ENCODE measurements around the gene POLR2C. TPM values are rescaled to one million over a fixed set of nuclear protein-coding genes. Genes with fewer than 3 reads are reported as not detected.

Gene POLR2C
- total RNA-seq, 1 experiment from 2014 or later, result 85.6 TPM

GRCh38 chr16:57471852-57472664 lies 9.6 kb downstream of the POLR2C start:
- no CpG with 5 or more reads among the region's 10 CpGs for WGBS (ENCODE audit: extremely low coverage, insufficient read length, low lambda C conversion rate)
- DNase-seq, result peak; percentile 43
- H3K27me3 ChIP-seq (ENCODE audit: insufficient read depth, low read length), result no peaks in the 10 kb centered on the region
- H3K79me1 ChIP-seq (ENCODE audit: insufficient read depth, low read depth, low read length, poor library complexity, severe bottlenecking), result no peaks in the 10 kb centered on the region
- H2AFZ ChIP-seq (ENCODE audit: low read length), result no peak overlapping the region
- H3K36me3 Mint-ChIP-seq (ENCODE audit: insufficient read depth in 1 of 3, low read depth in 3 of 3), result peaks cover 29 to 56% (median 48%) of the 10 kb centered on the region in 3 experiments
- no peak overlapping the region for H2BK12ac ChIP-seq (ENCODE audit: insufficient read length, low read depth, low read length)
- H3K4ac ChIP-seq (ENCODE audit: low read depth, low read length), result no peak overlapping the region
- H3K23me2 ChIP-seq (ENCODE audit: insufficient read length, low read depth, low read length, poor library complexity, severe bottlenecking), result no peaks in the 10 kb centered on the region
- H3K56ac ChIP-seq (ENCODE audit: insufficient read length, low read depth, low read length), result no peak overlapping the region
- H2BK5ac ChIP-seq (ENCODE audit: insufficient read length, low read length), result no peak overlapping the region
- H4K5ac ChIP-seq (ENCODE audit: insufficient read length, low read depth, low read length), result no peak overlapping the region
- TF ChIP-seq CTCF (conservative IDR thresholded peaks at IDR 0.05), result no peak
- H4K8ac ChIP-seq (replicated peaks; ENCODE audit: insufficient read length, low read depth, low read length), result no peak overlapping the region
- H2BK20ac ChIP-seq (ENCODE audit: low read depth, low read length, poor library complexity, severe bottlenecking), result no peak overlapping the region
- peaks cover 14% of the 10 kb centered on the region; the same call in 1 of the 2 replicates for H3K4me1 ChIP-seq (ENCODE audit: insufficient read depth, low read length)
- H3K4me3 Mint-ChIP-seq, result peak overlapping the region; percentile 22 to 74; a peak in 4 of 5 replicates
- H3K27ac Mint-ChIP-seq, result peak overlapping the region; percentile 17 to 86 (median 79); a peak in 6 of 7 replicates
- H2BK15ac ChIP-seq (ENCODE audit: low read depth, low read length), result no peak overlapping the region
- peak overlapping the region; percentile 28 for H3K27ac ChIP-seq (ENCODE audit: insufficient read length, low read depth, low read length)
- H2BK120ac ChIP-seq (ENCODE audit: low read depth, low read length, poor library complexity, severe bottlenecking), result no peak overlapping the region
- H3K27me3 Mint-ChIP-seq (ENCODE audit: low read depth), result no peaks in the 10 kb centered on the region
- H3K14ac ChIP-seq (ENCODE audit: insufficient read depth, low read length), result no peak overlapping the region; the same call in 1 of the 2 replicates
- no peak overlapping the region for H3T11ph ChIP-seq (ENCODE audit: low read length)
- H3K9me3 Mint-ChIP-seq, result no peaks in the 10 kb centered on the region
- H3K23ac ChIP-seq (ENCODE audit: insufficient read length, low read depth, low read length), result no peak overlapping the region
- no peak overlapping the region for H2AK5ac ChIP-seq (ENCODE audit: insufficient read length, low read length)
- no peak overlapping the region for H3K18ac ChIP-seq (ENCODE audit: insufficient read length, low read depth, low read length)
- no peak overlapping the region for H3K4me2 ChIP-seq (ENCODE audit: insufficient read depth, insufficient read length, low read length)
- H4K20me1 ChIP-seq (ENCODE audit: control insufficient read depth, insufficient read depth, insufficient read length), result no peaks in the 10 kb centered on the region
- H3K9me3 ChIP-seq (ENCODE audit: control insufficient read depth, low read depth, low read length), result no peaks in the 10 kb centered on the region
- peaks cover 25 to 37% of the 10 kb centered on the region in 2 experiments for H3K4me1 Mint-ChIP-seq
- H3K79me2 ChIP-seq (ENCODE audit: insufficient read depth, low read length), result no peaks in the 10 kb centered on the region
- H4K91ac ChIP-seq (ENCODE audit: insufficient read length, low read depth, low read length), result no peak overlapping the region
- H3K9ac ChIP-seq (ENCODE audit: extremely low read depth, insufficient read length, low read length), result no peak overlapping the region

Measured in H9 (cell line).